Smooth muscle cell (in vitro differentiated cells): ENCODE data around the gene MUC5B. TPM values are rescaled to one million over a fixed set of nuclear protein-coding genes. Genes with fewer than 3 reads are reported as not detected.

Experiments used
- DNase-seq: peaks from one replicate; lab custom pipeline; 2025; ENCODE audit not compliant: unreplicated experiment; lab: John Stamatoyannopoulos, UW
- H2AFZ ChIP-seq: fragments of 200-600 bp; sonication (generic); 2 replicates; pipeline ENCODE4 v1.6.0; 2016; ENCODE audit warnings: antibody characterized with exemption, low read depth, mild to moderate bottlenecking
- H3F3A ChIP-seq: fragments of 200-600 bp; sonication (generic); 2 replicates; pipeline ENCODE4 v1.6.0; 2017; ENCODE audit warnings: antibody characterized with exemption, low read depth
- H3K27ac ChIP-seq: fragments of 200-600 bp; sonication (generic); 2 replicates; pipeline ENCODE4 v1.5.1; 2016; ENCODE audit warnings: low read depth, mild to moderate bottlenecking
- H3K27me3 ChIP-seq: fragments of 200-600 bp; sonication (generic); 2 replicates; pipeline ENCODE4 v1.6.1; 2016; ENCODE audit warnings: low read depth, mild to moderate bottlenecking
- H3K36me3 ChIP-seq: fragments of 200-600 bp; sonication (generic); 2 replicates; pipeline ENCODE4 v1.5.1; 2016; ENCODE audit warnings: low read depth
- H3K4me1 ChIP-seq: fragments of 200-600 bp; sonication (generic); 2 replicates; pipeline ENCODE4 v1.5.1; 2016; ENCODE audit warnings: low read depth
- H3K4me2 ChIP-seq: fragments of 200-600 bp; sonication (generic); 2 replicates; pipeline ENCODE4 v1.6.0; 2016; ENCODE audit warnings: mild to moderate bottlenecking
- H3K4me3 ChIP-seq: fragments of 200-600 bp; sonication (generic); 2 replicates; pipeline ENCODE4 v1.5.1; 2016; ENCODE audit warnings: mild to moderate bottlenecking
- H3K79me2 ChIP-seq: fragments of 200-600 bp; sonication (generic); 2 replicates; pipeline ENCODE4 v1.6.0; 2016; ENCODE audit warnings: low read depth, mild to moderate bottlenecking
- H3K9ac ChIP-seq: fragments of 200-600 bp; sonication (generic); 2 replicates; pipeline ENCODE4 v1.6.0; 2016; ENCODE audit warnings: low read depth
- H3K9me3 ChIP-seq: fragments of 200-600 bp; sonication (generic); replicated peaks from 2 replicates; pipeline ENCODE4 v1.5.1; 2016; ENCODE audit warnings: low read depth
- H4K20me1 ChIP-seq: fragments of 200-600 bp; sonication (generic); 2 replicates; pipeline ENCODE4 v1.6.0; 2016; ENCODE audit warnings: low read depth
- WGBS: methylation state at CpG from one replicate; pipeline ENCODE4 v1.1.7; 2016; ENCODE audit warnings: low lambda C conversion rate; 5-methylcytosine and 5-hydroxymethylcytosine counted together
- polyA plus RNA-seq: library from polyadenylated mRNA; unstranded; fragments of >200 nt; fragmentation: Nextera tagmentation; extraction: Ambion mirVana; gene quantifications from 2 replicates; pipeline ENCODE4 v1.2.1, GENCODE V29; 2016
- total RNA-seq: library from RNA; depleted of rRNA; stranded (reverse); fragments of >200 nt; gene quantifications from 2 replicates; pipeline ENCODE4 v1.2.3, GENCODE V29; 2014
- TF ChIP-seq, protein P1 (sequence below): fragments of 200-600 bp; sonication (generic); IDR thresholded peaks from 2 replicates; pipeline ENCODE4 v1.5.1; 2017; ENCODE audit warnings: borderline replicate concordance, mild to moderate bottlenecking, antibody characterized with exemption; ENCODE audit not compliant: insufficient read depth, poor library complexity, severe bottlenecking

Gene MUC5B
- total and polyA plus RNA-seq, 2 experiments from 2014 or later: not detected

DNA sequence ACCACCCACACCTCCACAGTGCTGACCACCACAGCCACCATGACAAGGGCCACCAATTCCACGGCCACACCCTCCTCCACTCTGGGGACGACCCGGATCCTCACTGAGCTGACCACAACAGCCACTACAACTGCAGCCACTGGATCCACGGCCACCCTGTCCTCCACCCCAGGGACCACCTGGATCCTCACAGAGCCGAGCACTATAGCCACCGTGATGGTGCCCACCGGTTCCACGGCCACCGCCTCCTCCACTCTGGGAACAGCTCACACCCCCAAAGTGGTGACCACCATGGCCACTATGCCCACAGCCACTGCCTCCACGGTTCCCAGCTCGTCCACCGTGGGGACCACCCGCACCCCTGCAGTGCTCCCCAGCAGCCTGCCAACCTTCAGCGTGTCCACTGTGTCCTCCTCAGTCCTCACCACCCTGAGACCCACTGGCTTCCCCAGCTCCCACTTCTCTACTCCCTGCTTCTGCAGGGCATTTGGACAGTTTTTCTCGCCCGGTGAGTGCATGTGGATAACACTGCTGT lies 28.4 kb downstream of the MUC5B start:
- Histone ChIP-seq H3K4me2 (no peak overlapping the region), H3K27ac (no peak overlapping the region), H3K79me2 (no peaks in the 10 kb centered on the region), H4K20me1 (no peaks in the 10 kb centered on the region), H3K9me3 (no peaks in the 10 kb centered on the region), H3F3A (no peaks in the 10 kb centered on the region), H2AFZ (no peak overlapping the region), H3K4me1 (no peaks in the 10 kb centered on the region), H3K27me3 (no peaks in the 10 kb centered on the region), H3K4me3 (no peak overlapping the region), H3K9ac (no peak overlapping the region), H3K36me3 (no peaks in the 10 kb centered on the region)
- no peak for DNase-seq
- TF ChIP-seq, protein P1, sequence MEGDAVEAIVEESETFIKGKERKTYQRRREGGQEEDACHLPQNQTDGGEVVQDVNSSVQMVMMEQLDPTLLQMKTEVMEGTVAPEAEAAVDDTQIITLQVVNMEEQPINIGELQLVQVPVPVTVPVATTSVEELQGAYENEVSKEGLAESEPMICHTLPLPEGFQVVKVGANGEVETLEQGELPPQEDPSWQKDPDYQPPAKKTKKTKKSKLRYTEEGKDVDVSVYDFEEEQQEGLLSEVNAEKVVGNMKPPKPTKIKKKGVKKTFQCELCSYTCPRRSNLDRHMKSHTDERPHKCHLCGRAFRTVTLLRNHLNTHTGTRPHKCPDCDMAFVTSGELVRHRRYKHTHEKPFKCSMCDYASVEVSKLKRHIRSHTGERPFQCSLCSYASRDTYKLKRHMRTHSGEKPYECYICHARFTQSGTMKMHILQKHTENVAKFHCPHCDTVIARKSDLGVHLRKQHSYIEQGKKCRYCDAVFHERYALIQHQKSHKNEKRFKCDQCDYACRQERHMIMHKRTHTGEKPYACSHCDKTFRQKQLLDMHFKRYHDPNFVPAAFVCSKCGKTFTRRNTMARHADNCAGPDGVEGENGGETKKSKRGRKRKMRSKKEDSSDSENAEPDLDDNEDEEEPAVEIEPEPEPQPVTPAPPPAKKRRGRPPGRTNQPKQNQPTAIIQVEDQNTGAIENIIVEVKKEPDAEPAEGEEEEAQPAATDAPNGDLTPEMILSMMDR: no peak
- 91% methylated on average over 16 of the region's 16 CpGs for WGBS

DNA sequence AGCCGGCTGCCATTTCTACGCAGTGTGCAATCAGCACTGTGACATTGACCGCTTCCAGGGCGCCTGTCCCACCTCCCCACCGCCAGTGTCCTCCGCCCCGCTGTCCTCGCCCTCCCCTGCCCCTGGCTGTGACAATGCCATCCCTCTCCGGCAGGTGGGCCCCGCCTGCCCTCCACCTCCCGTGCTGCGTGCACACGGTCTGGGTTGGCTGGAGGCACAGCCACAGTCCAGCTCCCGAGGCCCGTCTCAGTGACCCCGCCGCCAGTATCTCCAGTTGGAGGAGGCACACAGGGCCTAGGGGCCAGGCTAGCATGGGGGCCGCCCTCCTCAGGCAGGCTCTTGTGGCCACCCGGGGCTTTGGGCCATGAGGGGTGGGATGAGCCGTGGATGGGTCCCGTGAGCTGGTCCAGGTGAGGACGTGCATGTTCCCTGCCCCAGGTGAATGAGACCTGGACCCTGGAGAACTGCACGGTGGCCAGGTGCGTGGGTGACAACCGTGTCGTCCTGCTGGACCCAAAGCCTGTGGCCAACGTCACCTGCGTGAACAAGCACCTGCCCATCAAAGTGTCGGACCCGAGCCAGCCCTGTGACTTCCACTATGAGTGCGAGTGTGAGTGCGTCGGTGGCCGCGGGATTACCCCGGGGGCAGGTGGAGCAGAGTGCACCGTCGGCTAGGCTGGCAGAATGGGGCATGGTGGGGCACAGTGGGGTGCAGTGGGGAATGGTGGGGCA lies 29.7 kb downstream of the MUC5B start:
- TF ChIP-seq, protein P1: no peak
- Histone ChIP-seq H3F3A (no peaks in the 10 kb centered on the region), H4K20me1 (no peaks in the 10 kb centered on the region), H3K9ac (no peak overlapping the region), H3K9me3 (no peaks in the 10 kb centered on the region), H3K79me2 (no peaks in the 10 kb centered on the region), H3K27me3 (no peaks in the 10 kb centered on the region), H3K27ac (no peak overlapping the region), H2AFZ (no peak overlapping the region), H3K4me2 (no peak overlapping the region), H3K4me1 (no peaks in the 10 kb centered on the region), H3K36me3 (no peaks in the 10 kb centered on the region), H3K4me3 (no peak overlapping the region)
- 93% methylated on average over 30 of the region's 38 CpGs for WGBS
- no peak for DNase-seq

- no peak for DNase-seq
- Histone ChIP-seq H3K4me3 (no peak overlapping the region), H3K4me1 (no peaks in the 10 kb centered on the region), H3K27ac (no peak overlapping the region), H3K9ac (no peak overlapping the region), H3K9me3 (no peaks in the 10 kb centered on the region), H2AFZ (no peak overlapping the region), H3K4me2 (no peak overlapping the region), H3F3A (no peaks in the 10 kb centered on the region), H3K27me3 (no peaks in the 10 kb centered on the region), H4K20me1 (no peaks in the 10 kb centered on the region), H3K79me2 (no peaks in the 10 kb centered on the region), H3K36me3 (no peaks in the 10 kb centered on the region)
- 86% methylated on average over 8 of the region's 9 CpGs for WGBS
- TF ChIP-seq, protein P1: no peak
Measured at GRCh38 chr11:1253103-1253485, 30.2 kb downstream of the MUC5B start.

DNA sequence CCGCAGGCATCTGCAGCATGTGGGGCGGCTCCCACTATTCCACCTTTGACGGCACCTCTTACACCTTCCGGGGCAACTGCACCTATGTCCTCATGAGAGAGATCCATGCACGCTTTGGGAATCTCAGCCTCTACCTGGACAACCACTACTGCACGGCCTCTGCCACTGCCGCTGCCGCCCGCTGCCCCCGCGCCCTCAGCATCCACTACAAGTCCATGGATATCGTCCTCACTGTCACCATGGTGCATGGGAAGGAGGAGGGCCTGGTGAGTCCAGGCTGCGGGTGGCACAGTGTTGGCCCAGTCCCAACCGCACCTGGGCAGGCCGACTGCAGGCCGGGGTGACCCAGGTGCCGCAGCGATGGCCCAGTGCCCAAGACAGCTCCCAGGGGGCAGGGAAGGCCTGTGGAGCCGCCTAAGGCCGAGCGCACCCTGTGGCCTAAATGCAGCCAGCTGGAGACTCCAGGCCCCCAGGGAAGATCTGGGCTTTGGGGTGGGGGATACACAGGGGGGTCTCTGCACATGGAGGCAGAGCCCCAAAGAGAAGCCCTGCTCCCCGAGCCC lies 31.3 kb downstream of the MUC5B start:
- Histone ChIP-seq H3K9me3 (no peaks in the 10 kb centered on the region), H4K20me1 (no peaks in the 10 kb centered on the region), H3K36me3 (no peaks in the 10 kb centered on the region), H3K27ac (no peak overlapping the region), H3F3A (no peaks in the 10 kb centered on the region), H3K79me2 (no peaks in the 10 kb centered on the region), H3K4me1 (no peaks in the 10 kb centered on the region), H3K4me2 (no peak overlapping the region), H3K9ac (no peak overlapping the region), H3K4me3 (no peak overlapping the region), H2AFZ (no peak overlapping the region), H3K27me3 (no peaks in the 10 kb centered on the region)
- WGBS: 96% methylated on average over 20 of the region's 22 CpGs
- no peak for DNase-seq
- TF ChIP-seq, protein P1: no peak
